GM21390 (cell line): ENCODE measurements around the gene FRYL.
"Not testable (repeated sequence)": the region's sequence is repeated elsewhere in the genome, so short reads cannot be mapped to it uniquely, and the experiment has no call there.

ENCODE experiments used
- ATAC-seq: cut with Tn5 transposase; IDR thresholded peaks from one replicate; pipeline ENCODE4 v1.9.1; 2021; ENCODE audit not compliant: unreplicated experiment

The FRYL gene

DNA sequence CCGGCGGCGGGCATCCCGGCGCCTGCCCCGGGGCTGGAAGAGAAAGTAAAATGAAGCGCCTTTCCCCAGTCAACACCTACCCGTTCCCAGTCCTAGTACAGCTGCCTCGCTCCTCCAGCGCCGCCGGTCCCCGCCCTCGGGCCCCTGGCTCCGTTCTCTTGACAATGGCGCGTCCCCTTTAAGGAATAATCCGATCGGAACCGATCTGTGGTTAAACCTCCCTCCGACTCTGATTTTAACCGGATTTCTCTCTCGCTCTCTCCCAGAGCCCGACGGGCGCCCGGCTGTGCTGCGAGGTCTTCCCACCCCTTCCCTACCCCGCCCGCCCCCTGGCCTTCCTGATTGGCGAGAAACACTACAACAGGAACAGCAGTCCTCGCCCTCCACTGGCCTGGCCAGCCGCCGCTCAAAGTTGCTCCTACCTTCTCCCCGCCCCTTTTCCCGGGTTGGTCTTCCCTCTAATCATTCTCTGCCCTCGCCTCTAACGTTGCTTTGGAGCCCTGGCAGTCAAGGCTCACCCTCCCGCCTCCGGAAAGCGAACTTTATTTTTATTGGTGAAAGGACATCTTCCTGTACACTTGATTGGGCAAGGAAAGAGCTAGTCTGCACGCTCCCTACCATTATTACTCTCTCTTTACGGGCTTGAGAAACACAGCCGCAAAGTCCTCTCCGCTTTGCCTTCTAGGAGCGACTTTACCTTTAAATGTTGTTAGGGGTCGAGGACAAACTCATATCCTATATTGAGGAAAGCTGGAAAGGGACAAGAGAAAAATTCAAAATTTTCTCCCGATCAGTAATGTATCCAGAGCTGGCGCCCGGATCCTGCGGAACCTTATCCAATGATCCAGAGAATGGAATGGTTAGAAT, at the start of gene FRYL:
FRYL (minus strand) TSS at position 282 of the 867 bp plus-strand sequence. CDS start 145,869 bp downstream, outside the sequence.
- ATAC-seq = peak; percentile 85

DNA sequence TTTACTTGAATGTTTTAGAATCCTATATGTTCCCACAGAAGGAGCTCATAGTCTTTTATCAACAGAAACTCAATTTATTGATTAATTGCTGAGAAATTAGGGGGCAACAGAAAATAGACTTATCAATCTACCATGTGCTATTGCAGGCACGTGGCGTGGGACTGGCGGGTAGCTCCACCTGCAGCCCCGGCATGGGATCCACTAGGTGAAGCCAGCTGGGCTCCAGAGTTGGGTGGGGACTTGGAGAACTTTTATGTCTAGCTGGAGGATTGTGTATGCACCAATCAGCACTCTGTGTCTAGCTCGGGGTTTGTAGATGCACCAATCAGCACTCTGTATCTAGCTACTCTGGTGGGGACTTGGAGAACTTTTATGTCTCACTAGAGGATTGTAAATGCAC, 47.5 kb upstream of the FRYL start:
- ATAC-seq = no peak

DNA sequence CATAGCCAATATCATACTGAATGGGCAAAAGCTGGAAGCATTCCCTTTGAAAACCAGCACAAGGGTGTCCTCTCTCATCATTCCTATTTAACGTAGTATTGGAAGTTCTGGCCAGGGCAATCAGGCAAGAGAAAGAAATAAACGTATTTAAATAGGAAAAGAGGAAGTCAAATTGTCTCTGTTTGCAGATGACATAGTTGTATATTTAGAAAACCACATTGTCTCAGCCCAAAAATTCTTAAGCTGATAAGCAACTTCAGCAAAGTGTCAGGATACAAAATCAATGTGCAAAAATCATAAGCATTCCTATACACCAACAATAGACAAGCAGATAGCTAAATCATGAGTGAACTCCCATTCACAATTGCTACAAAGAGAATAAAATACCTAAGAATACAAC, 41.4 kb upstream of the FRYL start:
- ATAC-seq = not testable (repeated sequence)

DNA sequence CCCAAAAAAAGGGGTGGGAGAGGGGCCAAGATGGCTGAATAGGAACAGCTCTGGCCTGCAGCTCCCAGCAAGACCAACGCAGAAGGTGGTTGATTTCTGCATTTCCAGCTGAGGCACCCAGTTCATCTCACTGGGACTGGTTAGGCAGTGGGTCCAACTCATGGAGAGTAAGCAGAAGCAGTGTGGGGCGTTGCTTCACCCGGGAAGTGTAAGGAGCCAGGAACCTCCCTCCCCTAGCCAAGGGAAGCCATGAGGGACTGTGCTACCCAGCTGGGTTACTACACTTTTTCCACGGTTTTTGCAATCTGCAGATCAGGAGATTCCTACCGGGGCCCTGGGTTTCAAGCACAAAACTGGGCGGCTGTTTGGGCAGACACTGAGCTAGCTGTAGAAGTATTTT, 36.9 kb upstream of the FRYL start:
- no peak for ATAC-seq

DNA sequence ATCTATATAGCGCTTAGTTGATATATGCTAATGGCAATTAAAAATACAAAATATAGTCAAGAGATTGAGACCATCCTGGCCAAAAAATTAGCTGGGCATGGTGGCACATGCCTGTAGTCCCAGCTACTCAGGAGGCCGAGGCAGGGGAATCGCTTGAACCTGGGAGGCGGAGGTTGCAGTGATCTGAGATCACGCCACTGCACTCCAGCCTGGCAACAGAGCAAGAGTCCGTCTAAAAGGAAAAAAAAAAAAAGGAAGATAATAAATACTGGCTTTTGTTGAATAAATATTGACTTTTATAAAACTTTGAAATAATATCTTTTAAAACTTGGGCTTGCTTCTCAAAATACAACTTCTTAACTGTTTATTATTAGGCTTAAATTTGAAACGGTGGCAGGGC, 36.2 kb upstream of the FRYL start:
- ATAC-seq = not testable (repeated sequence)

DNA sequence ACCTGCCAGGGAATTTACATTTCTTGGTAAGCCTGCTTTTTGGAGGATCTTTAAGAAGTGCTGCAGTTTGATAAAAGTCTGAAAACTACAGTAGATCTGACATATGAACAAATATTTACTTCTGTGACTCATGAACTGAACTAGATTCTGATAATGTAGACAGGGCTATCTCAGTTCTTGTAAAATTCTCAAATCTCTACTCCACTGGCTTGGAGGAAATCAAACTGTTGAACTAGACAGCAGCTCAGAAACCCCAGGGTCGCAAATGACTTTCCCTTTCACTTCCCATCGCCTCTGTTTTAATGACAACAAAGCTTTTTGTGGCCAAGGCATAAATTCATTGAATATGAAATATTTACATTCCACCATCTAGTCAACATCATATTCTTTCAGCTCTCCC, 35.4 kb upstream of the FRYL start:
- peak; percentile 46 for ATAC-seq

DNA sequence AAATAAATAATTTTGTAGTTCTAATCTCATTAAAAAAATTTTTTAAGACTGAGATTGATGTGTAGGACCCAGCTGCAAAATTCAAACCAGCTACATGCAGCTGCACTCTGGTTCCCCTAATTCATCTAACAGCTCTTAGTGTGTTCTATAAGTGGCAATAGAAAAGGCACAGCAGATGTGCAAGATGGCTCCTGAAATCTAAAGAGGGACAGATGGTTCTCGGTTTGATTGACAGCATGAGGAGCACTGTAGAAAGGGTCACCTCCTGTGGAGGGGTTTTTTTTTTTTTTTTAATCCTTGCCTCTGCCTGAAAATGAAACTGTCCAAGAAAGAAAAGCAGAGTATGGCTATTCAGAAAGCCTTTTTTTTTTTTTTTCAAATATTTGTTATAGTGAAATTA, 33.9 kb upstream of the FRYL start:
- peak; percentile 70 for ATAC-seq

DNA sequence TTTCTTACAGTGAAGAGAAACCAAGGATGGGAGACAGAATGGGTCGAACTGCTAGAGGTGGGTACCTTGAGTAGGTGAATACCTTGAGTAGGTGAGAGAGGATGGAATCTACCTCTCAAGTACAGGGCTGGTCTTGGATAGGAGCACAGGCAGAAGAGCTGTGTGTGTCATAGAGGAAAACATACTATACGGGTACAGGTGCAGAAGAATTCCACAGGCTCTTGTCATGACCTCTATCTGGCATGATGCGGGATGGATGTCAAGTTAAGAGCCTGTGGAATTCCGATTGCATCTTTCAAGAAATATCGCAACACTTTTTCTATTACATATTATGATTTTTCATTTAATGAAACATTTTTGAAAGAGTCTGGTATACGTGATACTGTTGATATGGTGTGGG, 32.8 kb upstream of the FRYL start:
- ATAC-seq = no peak

DNA sequence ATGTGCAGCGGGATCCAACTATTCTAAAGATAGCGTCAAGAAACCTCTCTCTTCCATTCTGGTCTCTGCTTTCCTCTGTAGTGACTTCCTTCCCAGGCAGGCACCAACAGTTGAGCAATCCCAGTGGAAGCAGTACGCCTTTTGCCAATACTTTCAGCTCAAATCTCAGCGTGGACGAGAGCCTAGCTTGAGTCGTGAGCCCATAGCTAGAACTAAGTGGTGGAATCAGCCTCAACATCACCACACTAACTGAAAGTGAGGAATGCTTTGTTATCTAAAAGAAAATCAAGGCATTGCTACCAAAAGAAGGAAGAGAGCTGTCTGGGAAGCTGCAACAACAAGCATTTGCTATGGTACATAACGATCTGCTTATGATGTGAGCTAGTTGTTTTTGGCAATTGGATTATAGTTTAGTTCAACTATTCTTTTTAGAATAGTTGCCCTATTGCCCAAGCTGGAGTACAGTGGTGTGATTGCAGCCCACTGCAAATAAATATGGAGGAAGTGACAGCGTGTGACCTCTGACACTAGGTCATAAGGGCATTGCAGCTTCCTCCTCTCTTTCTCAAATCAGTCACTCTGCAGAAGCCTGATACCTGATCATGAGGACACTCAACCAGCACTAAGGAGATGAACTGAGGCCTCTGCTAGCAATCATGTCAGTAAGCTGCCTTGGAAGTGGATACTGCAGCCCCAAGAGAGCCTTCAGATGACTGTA, 24.7 kb upstream of the FRYL start:
- ATAC-seq = no peak

DNA sequence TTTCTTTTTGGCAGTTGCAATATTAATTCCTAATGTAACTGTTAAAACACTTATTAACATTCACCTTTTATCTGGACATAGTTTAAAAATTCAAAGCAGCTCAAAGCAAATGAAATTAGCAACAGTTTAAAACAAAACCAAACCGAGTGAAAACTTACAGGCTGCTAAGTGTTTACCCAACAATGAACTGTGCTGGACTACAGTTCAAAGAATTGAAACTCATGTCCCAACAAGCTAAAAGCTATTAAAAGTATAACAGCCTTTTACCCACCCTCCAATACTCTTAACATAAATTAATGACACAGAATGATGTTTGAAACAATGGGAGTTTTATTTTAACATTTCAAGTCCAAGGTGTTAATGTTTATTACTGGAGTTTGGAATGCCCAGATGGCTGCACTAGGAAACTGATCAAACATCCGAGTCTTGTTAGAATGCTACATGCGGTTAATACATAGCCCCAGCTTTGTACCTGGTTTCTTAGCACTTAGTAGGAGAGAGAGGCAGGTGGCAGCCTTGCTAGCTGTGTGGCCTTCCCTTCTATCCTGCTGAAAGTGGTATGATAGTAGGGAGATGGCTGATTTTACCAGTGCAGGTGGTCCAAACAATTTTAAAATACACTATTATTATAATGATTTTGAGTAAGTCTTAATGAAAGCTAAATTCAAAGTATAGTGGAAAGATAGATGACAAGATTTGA, 21.1 kb upstream of the FRYL start:
- no peak for ATAC-seq

DNA sequence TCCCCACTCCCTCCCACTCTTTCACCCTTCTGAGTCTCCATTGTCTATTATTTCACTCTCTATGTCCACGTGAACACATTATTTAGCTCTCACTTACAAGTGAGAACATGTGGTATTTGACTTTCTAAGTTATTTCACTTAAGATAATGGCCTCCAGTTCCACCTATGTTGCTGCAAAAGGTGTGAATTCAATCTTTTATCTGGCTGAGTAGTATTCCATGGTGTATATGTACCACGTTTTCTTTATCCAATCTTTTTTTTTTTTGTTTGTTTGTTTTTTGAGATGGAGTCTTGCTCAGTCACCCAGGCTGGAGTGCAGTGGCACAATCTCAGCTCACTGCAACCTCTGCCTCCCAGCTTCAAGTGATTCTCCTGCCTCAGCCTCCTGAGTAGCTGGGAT, 20.1 kb upstream of the FRYL start:
- not testable (repeated sequence) for ATAC-seq

DNA sequence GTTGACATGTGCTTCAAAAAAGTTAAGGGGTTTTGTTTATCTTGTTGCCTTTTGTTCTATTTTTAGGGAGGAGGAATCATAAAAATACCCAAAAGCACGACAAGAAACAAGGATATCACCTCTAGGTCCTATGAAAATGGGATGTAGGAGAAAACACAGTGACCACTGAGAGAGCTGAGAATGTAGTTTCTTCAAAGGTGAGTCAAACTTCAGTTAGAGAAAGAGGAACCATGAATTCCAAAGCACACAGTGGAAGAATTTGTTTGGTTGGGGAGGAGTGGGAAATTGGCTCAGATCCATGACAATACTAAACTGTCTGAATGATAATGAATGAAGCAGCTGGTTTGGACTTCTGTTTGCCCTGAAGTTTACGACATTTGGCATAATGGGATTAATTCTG, 19.1 kb upstream of the FRYL start:
- no peak for ATAC-seq

DNA sequence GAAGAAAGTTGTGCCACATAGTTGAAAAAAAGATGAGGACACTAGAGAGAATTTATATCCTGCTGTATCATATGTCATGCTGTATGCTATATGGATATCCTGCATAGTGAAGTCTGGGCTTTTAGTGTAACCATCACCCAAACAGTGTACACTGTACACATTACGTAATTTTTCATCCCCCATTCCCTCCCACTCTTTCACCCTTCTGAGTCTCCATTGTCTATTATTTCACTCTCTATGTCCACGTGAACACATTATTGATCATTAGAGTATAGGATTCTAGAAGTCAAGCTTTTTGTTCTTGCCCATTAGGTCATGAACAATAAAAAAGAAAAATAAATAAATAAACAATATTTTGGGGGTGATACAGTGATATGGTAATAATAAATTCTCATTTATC, 18.0 kb upstream of the FRYL start:
- no peak for ATAC-seq

DNA sequence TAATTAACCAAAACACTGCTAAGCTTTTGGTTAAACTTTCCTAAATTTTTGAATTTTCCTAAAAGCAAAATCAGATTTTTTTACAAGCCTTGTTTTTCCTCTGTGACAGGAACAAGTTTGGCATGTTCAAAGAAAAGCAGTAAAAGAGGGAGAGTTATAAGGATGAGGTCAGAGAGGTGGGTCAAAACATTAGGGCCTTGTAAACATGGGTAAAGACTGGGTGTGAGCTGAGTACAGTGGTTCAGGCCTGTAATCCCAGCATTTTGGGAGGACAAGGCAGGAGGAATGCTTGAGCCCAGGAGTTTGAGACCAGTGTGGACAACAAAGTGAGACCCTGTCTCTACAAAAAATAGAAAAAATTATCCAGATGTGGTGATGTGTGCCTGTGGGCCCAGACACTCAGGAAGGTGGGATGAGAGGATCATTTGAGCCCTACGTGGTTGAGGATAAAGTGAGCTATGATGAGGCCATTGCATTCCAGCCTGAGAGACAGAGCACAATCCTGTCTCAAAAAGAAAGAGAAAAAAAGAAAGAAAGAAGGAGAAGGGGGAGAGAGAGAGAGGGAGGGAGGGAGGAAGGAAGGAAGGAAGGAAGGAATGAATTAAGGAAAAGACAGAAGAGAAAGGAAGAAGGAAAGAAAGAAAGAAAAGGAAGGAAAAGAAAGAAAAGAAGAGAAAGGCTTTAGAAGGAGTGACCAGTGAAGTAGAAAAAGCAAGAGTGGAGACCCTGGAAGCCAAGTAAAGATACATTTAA, 17.0 kb upstream of the FRYL start:
- ATAC-seq = no peak

DNA sequence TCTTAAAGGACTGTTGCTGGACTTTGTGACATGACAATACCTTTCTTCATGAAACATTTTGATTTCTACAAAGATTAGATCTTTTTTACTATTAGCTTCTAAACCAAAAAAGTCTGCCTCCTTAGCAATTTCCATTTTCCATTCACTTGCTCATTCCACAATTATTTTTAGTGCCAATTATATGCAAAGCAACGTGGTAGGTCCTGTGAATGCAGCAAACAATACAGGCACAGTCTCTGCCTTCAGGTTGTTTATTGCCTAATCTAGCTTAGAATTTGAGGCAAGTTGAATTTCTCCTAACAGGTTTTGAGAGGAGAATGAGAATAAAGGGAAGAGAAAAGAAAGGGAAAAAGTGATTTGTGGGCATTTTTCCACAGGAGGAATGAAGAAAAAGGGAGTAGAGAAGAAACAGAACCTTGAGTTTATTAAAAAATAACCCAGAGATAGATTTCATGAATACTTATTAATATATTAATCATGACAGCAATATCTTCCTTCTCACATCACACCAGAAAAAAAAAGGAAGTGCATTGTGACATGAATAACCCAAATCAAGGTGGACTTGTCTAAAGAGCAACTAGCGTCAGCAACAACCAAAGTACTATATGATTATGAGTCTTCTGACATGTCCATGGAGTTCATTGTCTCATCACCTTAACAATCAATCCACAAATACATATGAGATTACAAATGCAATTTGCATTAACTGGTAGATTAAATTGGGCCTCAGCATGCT, 16.3 kb upstream of the FRYL start:
- ATAC-seq = no peak

DNA sequence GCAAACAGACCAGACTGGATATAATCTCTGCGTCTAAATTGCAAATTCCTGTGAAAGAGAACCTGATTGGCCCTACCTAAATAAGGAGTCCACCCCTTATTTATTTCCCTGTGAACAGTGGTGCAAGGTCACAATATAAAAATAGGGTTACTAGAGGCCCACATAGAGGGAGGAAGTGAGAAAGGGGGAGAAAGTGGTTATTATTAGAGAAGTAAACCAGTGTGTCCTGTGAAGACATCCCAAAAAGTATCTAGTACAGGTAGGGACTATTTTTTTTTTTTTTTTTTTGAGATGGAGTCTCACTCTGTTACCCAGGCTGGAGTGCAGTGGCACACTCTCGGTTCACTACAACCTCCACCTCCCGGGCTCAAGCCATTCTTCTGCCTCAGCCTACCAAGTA, 15.0 kb upstream of the FRYL start:
- no peak for ATAC-seq

DNA sequence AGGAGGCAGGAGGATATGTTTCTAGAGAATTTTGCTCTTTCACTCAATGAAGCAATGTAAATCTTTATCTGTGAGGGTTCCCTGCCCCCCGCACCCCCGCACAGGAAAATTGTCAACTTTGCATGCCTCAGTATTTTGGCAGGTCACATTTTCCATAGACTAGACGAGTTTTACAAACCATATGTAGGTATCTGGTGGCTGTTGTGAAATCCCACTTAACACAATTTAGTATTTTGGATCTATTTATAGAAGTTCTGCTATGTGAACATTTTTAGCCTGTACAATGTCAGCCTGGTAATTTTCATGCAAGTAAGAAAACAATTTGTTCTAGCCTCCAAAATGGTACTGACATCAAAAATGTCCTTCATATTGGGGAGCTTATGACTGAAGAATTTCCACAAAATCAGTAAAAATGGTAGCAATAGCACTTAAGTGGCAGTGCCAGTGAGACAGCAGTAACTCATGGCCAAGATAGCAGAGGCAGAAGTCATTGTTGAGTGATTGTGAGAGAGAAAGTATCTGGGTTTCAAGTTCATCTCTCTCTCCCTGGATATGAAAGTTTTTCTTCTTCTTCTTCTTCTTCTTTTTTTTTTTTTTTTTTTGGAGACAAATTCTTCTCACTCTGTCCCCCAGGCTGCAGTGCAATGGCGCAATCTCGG, 12.4 kb upstream of the FRYL start:
- no peak for ATAC-seq

DNA sequence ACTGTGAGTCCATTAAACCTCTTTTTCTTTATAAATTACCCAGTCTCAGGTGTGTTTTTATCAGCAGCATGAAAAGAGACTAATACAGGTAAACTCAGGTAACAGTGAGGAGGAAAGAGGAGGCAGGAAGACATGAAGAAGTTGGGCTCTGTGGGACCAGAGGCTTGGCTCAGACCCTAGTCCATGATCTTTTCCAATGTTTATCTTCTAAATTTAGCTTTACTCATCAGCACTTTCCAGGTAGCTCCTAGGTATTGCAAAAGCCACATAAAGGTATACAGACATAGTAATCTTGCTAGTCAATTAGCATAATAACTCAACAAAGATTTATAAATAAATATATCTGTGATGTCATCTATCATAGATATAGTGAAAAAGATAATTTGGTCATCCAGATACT, 11.2 kb upstream of the FRYL start:
- ATAC-seq = no peak

DNA sequence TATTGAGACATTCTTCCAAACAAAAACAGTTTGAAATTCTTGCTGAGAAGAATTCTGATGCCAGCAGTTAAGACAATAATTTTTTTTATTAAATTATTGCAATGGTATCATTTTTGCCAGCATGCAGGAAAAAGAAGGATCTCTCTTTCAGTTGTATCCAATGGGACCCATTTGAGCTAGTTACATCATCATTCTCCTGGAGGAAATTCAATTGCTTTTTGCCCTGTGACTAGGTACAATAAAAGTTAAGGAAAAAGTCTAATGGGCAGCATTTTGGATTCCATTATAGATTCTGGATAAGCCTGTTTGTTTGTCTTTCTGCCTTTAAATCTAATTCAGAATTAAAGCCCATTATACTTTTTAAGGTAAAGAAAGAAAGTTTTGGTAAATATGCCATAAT, 10.5 kb upstream of the FRYL start:
- no peak for ATAC-seq

DNA sequence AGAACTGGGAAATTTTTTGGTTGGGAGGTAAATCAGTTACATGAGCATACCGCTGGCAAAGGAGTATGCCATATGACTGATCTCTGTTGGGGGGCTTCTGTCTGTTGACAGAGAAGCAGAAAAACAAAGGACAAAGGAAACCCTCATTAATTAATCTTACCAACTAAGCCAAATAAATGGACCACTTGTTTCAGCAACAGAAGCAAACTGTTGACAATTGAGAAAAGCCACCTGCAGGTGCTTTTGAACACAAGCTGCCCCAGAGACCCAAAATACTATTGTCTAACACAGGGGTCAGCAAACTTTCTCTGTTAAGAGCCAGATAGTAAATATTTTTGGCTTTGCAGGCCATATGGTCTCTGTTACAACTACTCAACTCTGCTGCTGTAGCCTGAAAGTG, 7.0 kb upstream of the FRYL start:
- no peak for ATAC-seq
